HG02759 (cell line): Measurements from ENCODE around the gene PEX11B.

ENCODE experiments used
- ATAC-seq: cut with Tn5 transposase; IDR thresholded peaks from one replicate; pipeline ENCODE4 v1.9.1; 2021; ENCODE audit warnings: mild to moderate bottlenecking, moderate library complexity; ENCODE audit not compliant: unreplicated experiment

Gene PEX11B

DNA sequence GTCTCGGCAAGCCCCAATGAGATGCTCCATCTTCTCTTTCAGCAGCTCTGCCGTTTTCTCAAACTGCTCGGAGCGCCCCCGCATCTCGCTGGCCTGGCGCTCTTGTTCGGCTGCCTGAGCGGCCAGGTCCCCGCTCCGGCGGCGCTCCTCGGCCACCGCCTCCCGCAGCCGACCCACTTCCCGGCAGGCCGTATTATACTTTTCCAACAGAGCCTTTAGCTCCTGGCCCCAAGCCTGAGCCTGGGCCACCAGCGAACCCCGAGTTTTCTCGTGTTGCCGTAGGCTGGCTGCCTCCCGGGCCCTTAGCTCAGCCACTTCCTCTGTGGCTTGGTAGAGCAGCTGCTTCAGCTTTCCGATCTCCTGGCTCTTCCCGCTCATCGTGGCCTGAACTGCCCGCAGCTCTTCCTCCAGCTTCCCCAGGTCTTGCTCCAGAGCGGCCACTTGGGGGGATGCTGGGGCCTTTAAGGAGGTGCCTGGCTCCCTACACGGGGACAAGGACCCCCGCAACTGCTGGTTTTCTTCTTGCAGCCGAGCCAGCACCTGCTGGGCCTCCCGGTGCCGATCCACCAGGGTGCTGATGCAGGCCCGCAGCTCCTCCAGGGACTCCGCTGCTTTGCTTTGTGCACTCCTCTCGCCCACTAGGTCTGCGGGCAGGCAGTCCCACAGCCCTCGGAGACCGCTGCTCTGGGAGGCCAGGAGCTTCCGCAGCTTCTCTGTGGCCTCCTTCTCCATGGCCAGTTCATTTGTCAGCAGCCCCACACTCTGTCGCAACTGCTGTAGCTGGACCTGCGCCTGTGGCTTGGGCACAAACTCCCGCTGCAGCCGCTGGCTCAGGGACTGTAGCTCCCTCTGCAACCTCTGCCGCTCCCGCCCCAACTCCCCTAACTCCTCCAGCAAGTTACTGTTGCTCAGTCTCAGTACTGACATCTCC lies 46.3 kb downstream of the PEX11B start:
- no peak for ATAC-seq

GRCh38 chr1:145868232-145868631 lies 50.3 kb downstream of the PEX11B start:
- no peak for ATAC-seq

- no peak for ATAC-seq
Measured at GRCh38 chr1:145863282-145864018, 55.1 kb downstream of the PEX11B start.
